ENCODE results near the gene TRAIP.

GRCh38 chr3:49877716-49878115, 21.4 kb upstream of the TRAIP start:
- TF ChIP-seq CTCF (IDR thresholded peaks at IDR 0.05; ENCODE audit: low read depth, low read length, poor library complexity, severe bottlenecking), result no peak
- TF ChIP-seq EZH2phosphoT487 (IDR thresholded peaks at IDR 0.05; ENCODE audit: borderline replicate concordance, low read length), result no peak
